GM12864 (cell line): ENCODE data around the gene GAGE12J.

Source experiments
- DNase-seq: peaks from one replicate; pipeline ENCODE4 v3.0.0-alpha.2; 2011; ENCODE audit warnings: low read depth
- H3K4me3 ChIP-seq: 2 replicates; pipeline ENCODE4 v1.5.1; 2011; ENCODE audit warnings: mild to moderate bottlenecking, low read depth, low read length, control low read depth
- TF ChIP-seq, protein P1 (sequence below): IDR thresholded peaks from 2 replicates; pipeline ENCODE4 v1.5.1; 2011; ENCODE audit warnings: low read depth, mild to moderate bottlenecking, moderate library complexity, low read length, control low read depth, inconsistent platforms; ENCODE audit errors: missing control alignments

The GAGE12J gene

DNA sequence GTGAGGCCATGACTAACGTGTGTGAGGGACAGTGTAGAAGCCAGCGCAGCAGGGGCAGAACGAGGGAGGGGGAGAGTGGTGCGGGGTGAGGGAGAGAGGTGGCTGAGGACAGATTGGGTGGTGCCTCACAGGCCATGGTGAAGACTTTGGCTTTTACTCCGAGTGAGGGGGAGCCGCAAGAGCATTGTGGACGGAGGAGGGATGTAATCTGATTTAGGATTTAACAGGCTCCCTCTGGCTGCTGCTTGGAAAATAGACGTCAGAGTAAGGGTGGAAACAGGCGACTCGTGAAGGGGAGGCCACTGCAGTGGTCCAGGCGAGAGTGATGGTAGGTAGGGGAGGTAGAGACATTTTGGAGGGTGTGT, 39.2 kb upstream of the GAGE12J start:
- H3K4me3 ChIP-seq, result no peak overlapping the region
- TF ChIP-seq, protein P1, sequence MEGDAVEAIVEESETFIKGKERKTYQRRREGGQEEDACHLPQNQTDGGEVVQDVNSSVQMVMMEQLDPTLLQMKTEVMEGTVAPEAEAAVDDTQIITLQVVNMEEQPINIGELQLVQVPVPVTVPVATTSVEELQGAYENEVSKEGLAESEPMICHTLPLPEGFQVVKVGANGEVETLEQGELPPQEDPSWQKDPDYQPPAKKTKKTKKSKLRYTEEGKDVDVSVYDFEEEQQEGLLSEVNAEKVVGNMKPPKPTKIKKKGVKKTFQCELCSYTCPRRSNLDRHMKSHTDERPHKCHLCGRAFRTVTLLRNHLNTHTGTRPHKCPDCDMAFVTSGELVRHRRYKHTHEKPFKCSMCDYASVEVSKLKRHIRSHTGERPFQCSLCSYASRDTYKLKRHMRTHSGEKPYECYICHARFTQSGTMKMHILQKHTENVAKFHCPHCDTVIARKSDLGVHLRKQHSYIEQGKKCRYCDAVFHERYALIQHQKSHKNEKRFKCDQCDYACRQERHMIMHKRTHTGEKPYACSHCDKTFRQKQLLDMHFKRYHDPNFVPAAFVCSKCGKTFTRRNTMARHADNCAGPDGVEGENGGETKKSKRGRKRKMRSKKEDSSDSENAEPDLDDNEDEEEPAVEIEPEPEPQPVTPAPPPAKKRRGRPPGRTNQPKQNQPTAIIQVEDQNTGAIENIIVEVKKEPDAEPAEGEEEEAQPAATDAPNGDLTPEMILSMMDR, result no peak
- no peak for DNase-seq

DNA sequence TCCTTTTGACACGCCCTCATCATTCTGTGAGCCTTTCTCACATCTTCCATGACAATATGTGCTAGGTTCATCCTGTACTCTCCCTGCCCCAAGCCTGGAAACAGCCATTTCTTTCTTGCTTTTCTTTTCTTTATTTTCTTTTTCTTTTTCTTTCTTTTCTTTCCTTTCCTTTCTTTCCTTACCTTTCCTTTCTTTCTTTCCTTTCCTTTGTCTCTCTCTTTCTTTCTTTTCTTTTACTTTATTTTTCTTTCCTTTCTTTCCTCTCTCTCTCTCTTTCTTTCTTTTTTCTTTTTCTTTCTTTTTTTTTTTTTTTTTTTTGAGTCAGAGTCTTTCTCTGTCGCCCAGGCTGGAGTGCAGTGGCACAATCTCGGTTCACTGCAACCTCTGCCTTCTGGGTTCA, 37.6 kb upstream of the GAGE12J start:
- TF ChIP-seq, protein P1, result no peak
- H3K4me3 ChIP-seq, result no peak overlapping the region
- no peak for DNase-seq

DNA sequence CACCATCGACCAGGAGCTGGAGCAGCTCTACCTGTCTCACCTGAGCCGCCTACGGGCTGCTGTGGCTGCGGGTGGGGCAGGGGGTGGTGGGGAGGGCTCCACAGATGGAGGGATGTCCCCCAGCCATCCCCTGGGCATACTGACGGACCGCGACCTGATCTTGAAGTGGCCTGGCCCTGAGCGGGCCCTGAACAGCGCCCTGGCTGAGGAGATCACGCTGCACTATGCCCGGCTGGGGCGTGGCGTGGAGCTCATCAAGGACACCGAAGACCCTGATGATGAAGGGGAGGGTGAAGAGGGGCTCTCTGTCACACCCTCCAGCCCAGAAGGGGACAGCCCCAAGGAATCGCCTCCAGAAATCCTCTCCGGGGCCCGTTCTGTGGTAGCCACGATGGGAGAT, 35.7 kb upstream of the GAGE12J start:
- no peak overlapping the region for H3K4me3 ChIP-seq
- no peak for DNase-seq
- TF ChIP-seq, protein P1, result no peak

DNA sequence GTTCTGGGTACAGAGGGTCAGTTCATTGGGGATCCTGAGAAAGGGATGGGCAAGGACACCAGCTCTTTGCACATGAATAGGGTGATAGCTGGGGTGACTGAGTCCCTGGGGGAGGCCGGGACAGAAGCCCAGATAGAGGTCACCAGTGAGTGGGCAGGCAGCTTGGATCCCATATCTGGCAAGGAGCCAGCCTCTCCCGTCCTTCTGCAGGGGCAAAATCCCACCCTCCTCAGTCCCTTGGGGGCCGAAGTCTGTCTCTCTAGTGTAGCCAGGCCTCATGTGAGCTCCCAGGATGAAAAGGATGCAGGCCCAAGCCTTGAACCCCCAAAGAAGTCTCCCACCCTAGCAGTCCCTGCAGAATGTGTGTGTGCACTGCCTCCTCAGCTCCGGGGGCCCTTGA, 35.3 kb upstream of the GAGE12J start:
- DNase-seq, result no peak
- TF ChIP-seq, protein P1, result no peak
- no peak overlapping the region for H3K4me3 ChIP-seq

DNA sequence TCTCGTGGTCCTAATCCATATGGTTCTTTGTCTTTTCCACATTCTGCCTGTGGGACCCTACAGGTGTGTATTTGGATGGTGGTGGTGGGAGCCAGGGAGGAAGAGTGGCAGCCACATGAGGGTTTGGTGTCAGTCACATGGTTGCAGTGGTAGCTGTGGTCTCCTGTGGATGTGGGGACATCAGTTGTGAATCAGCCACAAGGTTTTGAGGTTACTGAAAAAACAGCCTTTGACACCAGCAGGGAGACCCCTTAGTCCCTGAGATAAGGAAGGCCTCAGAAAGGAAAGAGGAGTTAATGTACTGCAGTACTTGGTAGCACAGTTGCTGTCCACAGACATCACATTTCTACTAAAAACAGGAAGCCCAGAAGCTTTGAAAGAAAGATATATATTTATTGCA, 34.2 kb upstream of the GAGE12J start:
- H3K4me3 ChIP-seq, result no peak overlapping the region
- DNase-seq, result no peak
- TF ChIP-seq, protein P1, result no peak

DNA sequence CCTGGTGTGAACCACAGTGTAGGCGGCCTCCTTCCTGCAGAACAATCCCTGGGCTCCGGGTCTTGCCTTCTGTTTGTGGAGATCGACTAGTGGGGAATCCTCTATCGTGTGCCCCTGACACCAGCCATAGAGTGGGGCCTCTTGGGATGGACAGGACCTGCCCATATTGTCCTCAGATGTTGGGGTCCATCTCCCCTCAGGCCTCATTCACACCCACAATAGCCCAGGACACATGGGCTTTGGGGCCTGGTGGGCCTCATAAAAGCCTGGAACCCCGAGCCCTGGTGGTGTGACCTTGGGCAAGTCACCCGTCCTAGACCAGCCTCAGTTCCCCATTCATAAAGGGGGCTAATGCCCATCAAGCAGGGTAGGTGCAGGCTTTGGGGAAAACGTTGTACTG, 31.6 kb upstream of the GAGE12J start:
- no peak for DNase-seq
- no peak overlapping the region for H3K4me3 ChIP-seq
- TF ChIP-seq, protein P1, result no peak

DNA sequence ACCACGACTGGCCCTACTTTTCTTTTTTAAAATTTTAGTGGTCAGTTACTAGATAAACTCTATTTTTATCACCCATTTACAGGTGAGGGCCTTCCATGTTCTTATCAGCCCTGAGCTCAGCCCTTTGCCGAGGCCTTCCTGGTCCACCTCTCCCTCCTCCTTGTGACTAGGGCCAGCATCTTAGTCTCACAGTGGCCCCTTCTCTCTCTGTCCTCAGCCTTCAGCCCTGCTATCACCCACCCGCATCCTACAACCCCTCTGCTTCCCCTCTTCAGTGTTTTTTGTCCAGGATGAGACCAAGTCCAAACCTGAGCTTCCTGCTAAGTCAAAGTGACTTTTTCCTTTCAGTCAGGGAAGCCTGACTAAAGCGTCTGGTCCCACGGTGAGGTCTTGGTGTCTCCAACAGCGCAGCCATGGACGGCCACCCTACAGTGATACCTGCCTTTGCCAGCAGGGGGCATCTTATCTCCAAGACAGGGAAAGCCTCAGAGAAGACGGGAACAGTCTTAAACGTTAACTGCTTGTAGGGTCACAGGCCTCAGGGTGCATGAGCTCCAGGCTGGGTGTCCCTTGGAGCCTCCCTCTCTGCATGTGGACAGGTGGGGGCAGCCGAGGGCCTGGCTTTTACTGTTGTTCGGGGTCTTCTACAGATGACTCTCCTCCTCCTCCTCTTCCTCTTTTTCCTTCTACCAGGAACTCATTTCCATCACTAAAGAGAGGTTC, 30.1 kb upstream of the GAGE12J start:
- H3K4me3 ChIP-seq, result no peak overlapping the region
- TF ChIP-seq, protein P1, result peak; percentile 75
- no peak for DNase-seq
